GM18867 (cell line): ENCODE data around the gene DNER.
"Not testable (repeated sequence)": the region's sequence is repeated elsewhere in the genome, so short reads cannot be mapped to it uniquely, and the experiment has no call there.

Experiments
- ATAC-seq: cut with Tn5 transposase; IDR thresholded peaks from one replicate; pipeline ENCODE4 v1.9.1; 2021; ENCODE audit warnings: mild to moderate bottlenecking, moderate library complexity; ENCODE audit not compliant: unreplicated experiment

DNER gene

GRCh38 chr2:229715895-229716507, 1.6 kb upstream of the DNER start:
- no peak for ATAC-seq

GRCh38 chr2:229714736-229715541, 584 bp upstream of the DNER start:
- peak; percentile 45 for ATAC-seq

- ATAC-seq: no peak
These were observed 830 bp downstream of the DNER start for GRCh38 chr2:229713371-229714079.

GRCh38 chr2:229712136-229712535, 2.2 kb downstream of the DNER start:
- ATAC-seq: no peak

- ATAC-seq: no peak
These were observed 6.0 kb downstream of the DNER start for GRCh38 chr2:229708335-229708734.

GRCh38 chr2:229703909-229704630, 10.3 kb downstream of the DNER start:
- ATAC-seq: no peak

GRCh38 chr2:229701716-229702115, 12.6 kb downstream of the DNER start:
- ATAC-seq: no peak

GRCh38 chr2:229701062-229701461, 13.3 kb downstream of the DNER start:
- ATAC-seq: no peak

- ATAC-seq: no peak
These were observed 18.4 kb downstream of the DNER start for GRCh38 chr2:229695961-229696360.

- not testable (repeated sequence) for ATAC-seq
These were observed 20.5 kb downstream of the DNER start for GRCh38 chr2:229693845-229694244.

- no peak for ATAC-seq
These were observed 22.7 kb downstream of the DNER start for GRCh38 chr2:229691631-229692030.

GRCh38 chr2:229689307-229689839, 25.0 kb downstream of the DNER start:
- no peak for ATAC-seq

GRCh38 chr2:229688141-229688540, 26.2 kb downstream of the DNER start:
- no peak for ATAC-seq

- no peak for ATAC-seq
These were observed 28.0 kb downstream of the DNER start for GRCh38 chr2:229686122-229686919.

- no peak for ATAC-seq
These were observed 29.3 kb downstream of the DNER start for GRCh38 chr2:229684942-229685562.

GRCh38 chr2:229679393-229680125, 34.8 kb downstream of the DNER start:
- ATAC-seq: no peak

GRCh38 chr2:229675569-229675968, 38.8 kb downstream of the DNER start:
- no peak for ATAC-seq

GRCh38 chr2:229674830-229675530, 39.4 kb downstream of the DNER start:
- no peak for ATAC-seq
